ENCODE data around the gene FAM131C.

The FAM131C gene

DNA sequence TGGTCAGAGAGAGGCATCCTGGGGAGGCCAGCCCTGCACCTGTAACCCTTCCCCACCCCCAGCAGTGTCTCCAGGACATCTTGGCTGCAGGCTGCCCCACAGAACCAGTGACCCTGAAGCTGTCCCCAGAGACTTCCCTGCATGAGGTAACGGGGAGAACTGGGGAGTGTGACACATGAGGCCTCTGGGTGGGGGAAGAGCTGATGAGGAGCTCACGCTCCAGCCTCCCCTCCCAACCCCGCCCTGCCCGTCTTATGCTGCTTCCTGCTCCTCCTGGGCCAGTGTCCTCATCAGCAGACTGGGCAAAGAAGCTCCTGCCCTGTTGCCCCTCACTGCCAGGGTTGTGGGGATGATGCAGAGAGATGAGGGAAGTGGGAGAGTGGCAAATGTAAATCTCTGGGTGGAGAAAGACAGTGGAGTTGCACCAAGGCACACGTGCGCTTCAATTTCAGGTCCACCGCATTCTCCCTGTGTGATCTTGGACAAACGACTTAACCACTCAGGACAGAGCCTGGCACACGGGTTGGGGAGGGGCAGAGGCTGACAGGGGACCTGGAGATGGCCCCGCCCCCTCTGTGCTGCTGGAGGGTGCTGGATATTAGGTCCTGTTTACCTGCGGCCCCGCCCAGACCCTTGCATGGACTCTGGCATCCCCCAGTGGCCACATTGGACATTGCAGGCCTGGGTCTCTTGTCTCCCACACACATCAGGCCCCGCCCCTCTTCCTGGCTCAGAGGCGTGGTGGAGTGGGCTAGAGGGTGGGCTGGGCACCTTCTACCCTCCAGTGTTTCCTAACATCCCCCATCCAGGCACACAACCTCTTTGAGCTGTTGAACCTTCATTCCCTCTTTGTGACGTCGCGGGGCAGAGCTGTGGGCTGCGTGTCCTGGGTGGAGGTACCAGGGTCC lies 17.6 kb downstream of the FAM131C start:
- no peak overlapping the region for H4K91ac ChIP-seq (ENCODE audit: low read depth, low read length, poor library complexity)
- H2AFZ ChIP-seq (ENCODE audit: low read length): no peak overlapping the region
- no peak overlapping the region for H3K9ac ChIP-seq (ENCODE audit: low read depth, low read length, poor library complexity)
- H4K8ac ChIP-seq (ENCODE audit: low read depth, low read length): no peak overlapping the region
- H3K4me3 ChIP-seq (ENCODE audit: low read length in 2 of 2): no peak overlapping the region
- H3K36me3 ChIP-seq (replicated peaks in 1 of 2; ENCODE audit: control insufficient read depth in 2 of 2, insufficient read depth in 2 of 2, low read length in 2 of 2): no peaks in the 10 kb centered on the region
- H3K27ac ChIP-seq (replicated peaks; ENCODE audit: low read length): no peak overlapping the region
- H3K23ac ChIP-seq (ENCODE audit: low read depth, low read length, poor library complexity): no peak overlapping the region
- H3K27me3 ChIP-seq (ENCODE audit: control insufficient read depth in 3 of 3, insufficient read depth in 3 of 3, low read depth in 1 of 3, low read length in 3 of 3): peaks cover 0 to 3% (median 2%) of the 10 kb centered on the region in 3 experiments
- no peak overlapping the region for H3K14ac ChIP-seq (ENCODE audit: low read length)
- no CpG with 5 or more reads among the region's 18 CpGs for WGBS, 2 donors (ENCODE audit: extremely low coverage in 2 of 2, insufficient read length in 2 of 2, insufficient replicate concordance in 1 of 2)
- no peak overlapping the region for H3K4ac ChIP-seq (ENCODE audit: low read length)
- H3K79me1 ChIP-seq (ENCODE audit: low read depth, low read length): no peaks in the 10 kb centered on the region
- no peak overlapping the region for H2AK5ac ChIP-seq (ENCODE audit: low read depth, low read length)
- no peak overlapping the region for H2BK12ac ChIP-seq (ENCODE audit: low read length)
- H3K9me3 ChIP-seq (replicated peaks in 1 of 2; ENCODE audit: control insufficient read depth in 2 of 2, insufficient read depth in 1 of 2, low read depth in 1 of 2, low read length in 2 of 2): no peaks in the 10 kb centered on the region
- H2BK5ac ChIP-seq (ENCODE audit: low read length): no peak overlapping the region
- H3K18ac ChIP-seq (ENCODE audit: low read length): peak overlapping the region; percentile 90
- no peak overlapping the region for H3K4me2 ChIP-seq (ENCODE audit: insufficient read depth, low read length, poor library complexity, severe bottlenecking)
- H2BK15ac ChIP-seq (ENCODE audit: low read length): no peak overlapping the region
- H2BK120ac ChIP-seq (ENCODE audit: low read depth, low read length): no peak overlapping the region
- peak; percentile 87 for DNase-seq (ENCODE audit: low spot score)
- peaks cover 0 to 5% of the 10 kb centered on the region in 2 donors for H3K4me1 ChIP-seq (ENCODE audit: control insufficient read depth in 2 of 2, insufficient read depth in 1 of 2, low read depth in 1 of 2, low read length in 2 of 2)

DNA sequence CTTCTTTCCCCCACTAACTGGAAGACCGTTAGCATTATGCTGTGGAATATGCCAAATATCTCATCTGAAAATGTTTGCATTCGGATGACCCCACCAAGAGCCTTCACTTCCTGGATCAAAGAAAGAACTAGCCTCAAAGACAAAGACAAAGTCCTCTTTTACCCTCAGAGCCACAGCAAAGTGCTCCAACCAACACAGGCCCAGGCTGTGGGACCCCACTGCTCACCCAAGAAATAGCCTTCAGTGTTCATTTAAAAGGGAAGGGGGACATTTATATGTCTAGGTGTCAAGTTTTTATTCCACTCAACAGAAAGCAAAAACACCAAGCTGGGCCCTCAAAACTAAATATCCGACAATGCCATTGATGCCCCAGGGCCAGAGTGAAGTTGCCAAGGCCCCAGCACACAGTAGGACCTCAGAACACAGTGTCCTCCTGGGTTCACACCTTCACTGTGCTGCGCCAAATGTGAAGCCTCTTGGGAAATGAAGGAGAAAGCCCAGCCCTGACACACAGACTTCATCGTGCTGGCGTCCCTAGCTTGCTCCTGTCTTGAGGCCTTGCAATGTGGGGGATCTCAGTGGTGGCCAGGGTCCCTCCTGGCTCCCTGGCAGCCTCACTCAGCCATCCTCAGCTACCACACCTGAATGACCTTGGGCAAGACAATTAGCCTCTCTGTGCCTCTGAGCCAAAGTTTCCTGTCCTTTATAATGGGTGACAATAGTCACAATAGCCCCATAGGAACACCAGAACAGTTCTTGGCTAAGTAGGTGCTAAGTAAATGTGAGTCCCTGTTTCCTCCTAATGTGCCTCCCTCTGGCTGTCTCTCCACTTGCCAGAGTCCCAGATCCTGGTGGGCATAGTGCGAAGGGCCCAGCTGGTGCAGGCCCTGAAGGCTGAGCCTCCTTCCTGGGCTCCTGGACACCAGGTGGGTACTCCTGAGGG lies 18.6 kb downstream of the FAM131C start:
- H3K27me3 ChIP-seq (ENCODE audit: control insufficient read depth in 3 of 3, insufficient read depth in 3 of 3, low read depth in 1 of 3, low read length in 3 of 3): peaks cover 0 to 3% (median 2%) of the 10 kb centered on the region in 3 experiments
- no peak overlapping the region for H3K9ac ChIP-seq (ENCODE audit: low read depth, low read length, poor library complexity)
- no peak overlapping the region for H2BK120ac ChIP-seq (ENCODE audit: low read depth, low read length)
- no peak overlapping the region for H3K4ac ChIP-seq (ENCODE audit: low read length)
- H3K36me3 ChIP-seq (replicated peaks in 1 of 2; ENCODE audit: control insufficient read depth in 2 of 2, insufficient read depth in 2 of 2, low read length in 2 of 2): no peaks in the 10 kb centered on the region
- H4K91ac ChIP-seq (ENCODE audit: low read depth, low read length, poor library complexity): no peak overlapping the region
- H3K27ac ChIP-seq (replicated peaks; ENCODE audit: low read length): no peak overlapping the region
- no CpG with 5 or more reads among the region's 7 CpGs for WGBS, 2 donors (ENCODE audit: extremely low coverage in 2 of 2, insufficient read length in 2 of 2, insufficient replicate concordance in 1 of 2)
- H3K14ac ChIP-seq (ENCODE audit: low read length): no peak overlapping the region
- no peaks in the 10 kb centered on the region for H3K79me1 ChIP-seq (ENCODE audit: low read depth, low read length)
- H2BK12ac ChIP-seq (ENCODE audit: low read length): no peak overlapping the region
- no peak for DNase-seq (ENCODE audit: low spot score)
- no peak overlapping the region for H2BK5ac ChIP-seq (ENCODE audit: low read length)
- no peaks in the 10 kb centered on the region for H3K9me3 ChIP-seq (replicated peaks in 1 of 2; ENCODE audit: control insufficient read depth in 2 of 2, insufficient read depth in 1 of 2, low read depth in 1 of 2, low read length in 2 of 2)
- H3K4me3 ChIP-seq (ENCODE audit: low read length in 2 of 2): no peak overlapping the region
- no peak overlapping the region for H3K18ac ChIP-seq (ENCODE audit: low read length)
- no peak overlapping the region for H4K8ac ChIP-seq (ENCODE audit: low read depth, low read length)
- no peak overlapping the region for H3K4me2 ChIP-seq (ENCODE audit: insufficient read depth, low read length, poor library complexity, severe bottlenecking)
- H2BK15ac ChIP-seq (ENCODE audit: low read length): no peak overlapping the region
- no peak overlapping the region for H3K23ac ChIP-seq (ENCODE audit: low read depth, low read length, poor library complexity)
- H3K4me1 ChIP-seq (ENCODE audit: control insufficient read depth in 2 of 2, insufficient read depth in 1 of 2, low read depth in 1 of 2, low read length in 2 of 2): peaks cover 6 to 11% of the 10 kb centered on the region in 2 donors
- peak overlapping the region; percentile 54 for H2AK5ac ChIP-seq (ENCODE audit: low read depth, low read length)
- no peak overlapping the region for H2AFZ ChIP-seq (ENCODE audit: low read length)

- Histone ChIP-seq H3K27ac (replicated peaks; ENCODE audit: low read length) (no peak overlapping the region), H3K79me1 (ENCODE audit: low read depth, low read length) (no peaks in the 10 kb centered on the region), H3K4me2 (ENCODE audit: insufficient read depth, low read length, poor library complexity, severe bottlenecking) (no peak overlapping the region), H4K91ac (ENCODE audit: low read depth, low read length, poor library complexity) (no peak overlapping the region), H4K8ac (ENCODE audit: low read depth, low read length) (no peak overlapping the region), H2BK120ac (ENCODE audit: low read depth, low read length) (no peak overlapping the region), H3K36me3 (replicated peaks in 1 of 2; ENCODE audit: control insufficient read depth in 2 of 2, insufficient read depth in 2 of 2, low read length in 2 of 2) (no peaks in the 10 kb centered on the region), H3K14ac (ENCODE audit: low read length) (no peak overlapping the region), H3K4ac (ENCODE audit: low read length) (no peak overlapping the region), H2AK5ac (ENCODE audit: low read depth, low read length) (no peak overlapping the region), H3K4me3 (ENCODE audit: low read length in 2 of 2) (no peak overlapping the region), H3K9me3 (replicated peaks in 1 of 2; ENCODE audit: control insufficient read depth in 2 of 2, insufficient read depth in 1 of 2, low read depth in 1 of 2, low read length in 2 of 2) (no peaks in the 10 kb centered on the region), H2BK12ac (ENCODE audit: low read length) (no peak overlapping the region), H3K9ac (ENCODE audit: low read depth, low read length, poor library complexity) (no peak overlapping the region), H3K27me3 (ENCODE audit: control insufficient read depth in 3 of 3, insufficient read depth in 3 of 3, low read depth in 1 of 3, low read length in 3 of 3) (peaks cover 0 to 3% (median 2%) of the 10 kb centered on the region in 3 experiments), H2AFZ (ENCODE audit: low read length) (no peak overlapping the region), H2BK15ac (ENCODE audit: low read length) (peak overlapping the region; percentile 63), H3K23ac (ENCODE audit: low read depth, low read length, poor library complexity) (no peak overlapping the region), H3K4me1 (ENCODE audit: control insufficient read depth in 2 of 2, insufficient read depth in 1 of 2, low read depth in 1 of 2, low read length in 2 of 2) (peaks cover 8 to 14% of the 10 kb centered on the region in 2 donors), H2BK5ac (ENCODE audit: low read length) (no peak overlapping the region), H3K18ac (ENCODE audit: low read length) (no peak overlapping the region)
- WGBS, 2 donors (ENCODE audit: extremely low coverage in 2 of 2, insufficient read length in 2 of 2, insufficient replicate concordance in 1 of 2): no CpG with 5 or more reads among the region's 8 CpGs
- no peak for DNase-seq (ENCODE audit: low spot score)
Observed at GRCh38 chr1:16053781-16054502, 19.5 kb downstream of the FAM131C start.

All from neuronal stem cell (in vitro differentiated cells).